MM.1S (cell line): ENCODE measurements around the gene FHIT.

Experiments
- EZH2 ChIP-seq: fragments of 300-600 bp; sonication (generic); optimal IDR thresholded peaks from 2 replicates; pipeline ENCODE3; 2017; ENCODE audit warnings: low read depth, mild to moderate bottlenecking, antibody characterized with exemption, low read length, mixed read lengths
- EZH2phosphoT487 ChIP-seq: fragments of 300-600 bp; sonication (generic); IDR thresholded peaks from 2 replicates; pipeline ENCODE4 v1.6.1; 2018; ENCODE audit warnings: antibody characterized with exemption, low read length
- TF ChIP-seq, protein P1 (sequence below): fragments of 300-600 bp; sonication (generic); IDR thresholded peaks from 2 replicates; pipeline ENCODE4 v1.5.1; 2016; ENCODE audit warnings: antibody characterized with exemption, low read length, mixed read lengths

DNA sequence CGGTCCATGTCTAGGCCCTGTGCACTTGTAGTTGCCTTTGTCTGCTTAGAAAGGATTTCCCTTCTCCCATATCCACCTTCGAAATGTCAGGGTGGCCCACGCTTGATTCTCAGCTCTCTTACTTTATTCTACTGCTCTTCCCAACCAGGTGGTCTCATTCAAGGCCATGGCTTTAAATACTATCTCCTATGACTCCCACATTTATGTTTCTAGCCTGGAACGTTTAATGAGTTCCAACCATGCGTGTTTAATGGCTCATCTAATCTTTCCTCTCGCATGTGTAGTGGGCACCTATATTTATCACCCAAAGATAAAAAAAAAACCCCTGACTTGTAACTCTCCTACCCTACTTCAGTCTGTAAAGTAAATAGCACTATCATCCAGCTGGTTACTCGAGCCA is 1474.2 kb downstream of the FHIT start:
- TF ChIP-seq, protein P1, sequence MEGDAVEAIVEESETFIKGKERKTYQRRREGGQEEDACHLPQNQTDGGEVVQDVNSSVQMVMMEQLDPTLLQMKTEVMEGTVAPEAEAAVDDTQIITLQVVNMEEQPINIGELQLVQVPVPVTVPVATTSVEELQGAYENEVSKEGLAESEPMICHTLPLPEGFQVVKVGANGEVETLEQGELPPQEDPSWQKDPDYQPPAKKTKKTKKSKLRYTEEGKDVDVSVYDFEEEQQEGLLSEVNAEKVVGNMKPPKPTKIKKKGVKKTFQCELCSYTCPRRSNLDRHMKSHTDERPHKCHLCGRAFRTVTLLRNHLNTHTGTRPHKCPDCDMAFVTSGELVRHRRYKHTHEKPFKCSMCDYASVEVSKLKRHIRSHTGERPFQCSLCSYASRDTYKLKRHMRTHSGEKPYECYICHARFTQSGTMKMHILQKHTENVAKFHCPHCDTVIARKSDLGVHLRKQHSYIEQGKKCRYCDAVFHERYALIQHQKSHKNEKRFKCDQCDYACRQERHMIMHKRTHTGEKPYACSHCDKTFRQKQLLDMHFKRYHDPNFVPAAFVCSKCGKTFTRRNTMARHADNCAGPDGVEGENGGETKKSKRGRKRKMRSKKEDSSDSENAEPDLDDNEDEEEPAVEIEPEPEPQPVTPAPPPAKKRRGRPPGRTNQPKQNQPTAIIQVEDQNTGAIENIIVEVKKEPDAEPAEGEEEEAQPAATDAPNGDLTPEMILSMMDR = no peak
- TF ChIP-seq EZH2 = no peak
- TF ChIP-seq EZH2phosphoT487 = no peak
